Measurements from ENCODE around the gene PHB1.
A peak's percentile ranks its signal among the peaks of the same experiment; 100 is the strongest.

The PHB1 gene

DNA sequence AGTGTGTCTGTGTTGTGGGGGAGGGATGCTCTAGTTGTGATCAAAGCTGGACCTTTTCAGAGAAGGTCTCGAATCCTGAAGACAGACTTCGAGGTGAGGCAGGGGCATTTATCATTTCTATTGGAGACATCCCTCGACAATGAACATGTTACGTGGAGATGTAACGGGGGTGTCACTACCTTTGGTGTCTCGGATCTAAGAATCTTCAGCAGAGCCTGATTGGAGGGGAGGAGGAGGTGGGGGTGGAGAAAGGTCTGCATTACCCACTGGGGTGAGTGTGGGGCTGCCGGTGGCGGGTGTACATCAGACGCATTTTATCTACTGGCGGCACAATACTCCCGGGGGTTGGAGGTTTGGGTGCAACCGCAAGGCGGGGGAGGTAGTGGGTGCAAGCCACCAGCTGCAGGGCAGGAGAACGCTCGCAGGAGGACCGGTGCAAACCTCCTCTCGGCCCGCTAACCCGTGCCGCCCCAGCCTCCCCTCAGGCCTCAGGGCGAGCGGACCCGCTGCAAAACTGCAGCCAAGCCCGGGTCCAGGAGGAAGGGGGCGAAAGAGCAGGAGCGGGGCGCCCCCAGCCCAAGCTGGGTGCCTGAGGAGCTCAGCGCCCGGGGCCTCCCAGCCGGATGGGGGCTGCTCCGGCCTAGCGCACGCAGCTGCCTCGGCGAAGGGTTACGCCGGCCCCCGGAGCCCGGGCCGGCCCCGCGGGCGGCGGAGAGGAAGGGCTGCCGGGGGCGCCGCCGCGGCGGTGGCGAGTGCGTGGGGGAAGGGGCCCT is 53.4 kb downstream of the PHB1 start:
- ATAC-seq (peak; percentile 72), DNase-seq (peak; percentile 63 to 71)
- peak overlapping the region; percentile 82 to 95 for H3K27ac Mint-ChIP-seq
- H3K9me3 Mint-ChIP-seq, result no peaks in the 10 kb centered on the region
- H3K4me1 Mint-ChIP-seq, result peaks cover 53% of the 10 kb centered on the region
- H3K27me3 Mint-ChIP-seq, result no peaks in the 10 kb centered on the region
- H3K4me3 Mint-ChIP-seq, result peak overlapping the region; percentile 79 to 91

DNA sequence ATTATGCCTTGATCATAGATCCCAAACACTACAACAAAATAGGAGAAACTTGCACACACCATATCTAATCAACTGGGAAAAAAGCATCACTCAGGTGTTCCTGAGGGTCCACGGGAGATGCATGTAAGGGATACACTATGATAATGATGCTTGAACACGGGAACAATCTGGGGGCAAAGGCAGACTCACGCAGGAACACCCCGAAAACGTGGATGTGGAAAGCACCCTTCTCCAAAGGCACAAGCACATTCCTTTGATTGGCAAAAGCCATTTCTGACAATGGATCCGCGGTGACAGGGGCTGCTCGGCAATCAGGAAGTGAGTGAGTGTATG is 53.9 kb downstream of the PHB1 start:
- peaks cover 54% of the 10 kb centered on the region for H3K4me1 Mint-ChIP-seq
- no peaks in the 10 kb centered on the region for H3K9me3 Mint-ChIP-seq
- H3K27me3 Mint-ChIP-seq, result no peaks in the 10 kb centered on the region
- H3K4me3 Mint-ChIP-seq, result peak overlapping the region; percentile 79 to 91
- no peak for DNase-seq
- ATAC-seq, result no peak
- peak overlapping the region; percentile 82 to 95 for H3K27ac Mint-ChIP-seq

DNA sequence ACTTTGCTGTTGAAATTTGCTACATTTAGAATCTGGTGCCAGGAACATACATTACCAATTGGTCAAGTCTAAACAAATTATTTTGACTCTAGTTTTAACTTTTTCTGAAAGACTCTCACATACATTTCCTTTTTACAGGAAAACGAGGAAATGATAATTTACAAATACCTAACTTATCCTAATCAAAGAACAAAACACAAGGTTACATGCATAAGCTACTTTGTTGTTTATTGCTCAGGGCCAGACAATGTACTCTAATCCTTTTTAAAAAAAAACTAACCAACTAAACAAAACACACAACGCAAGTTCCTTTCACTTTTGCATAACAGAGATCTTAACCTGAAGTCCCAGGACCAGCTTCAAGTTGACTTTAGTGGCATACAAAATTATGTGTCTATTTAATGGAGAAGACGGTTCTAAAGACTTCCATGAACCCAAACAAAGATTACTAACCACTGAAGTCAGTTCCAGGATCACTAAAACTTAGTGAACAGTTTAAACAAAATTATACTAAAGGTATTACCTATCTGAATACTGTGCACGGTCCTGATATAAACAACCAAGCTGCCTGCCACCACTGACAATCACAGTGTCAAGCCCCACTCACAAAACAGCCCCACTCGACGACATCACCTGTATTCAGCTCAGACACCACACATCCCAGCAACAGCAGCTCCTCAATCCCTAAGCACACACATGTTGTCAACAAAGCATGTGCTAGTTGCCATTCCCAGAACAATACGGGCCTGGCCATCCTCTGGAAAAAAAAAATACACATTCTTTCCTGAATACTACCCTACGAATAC is 54.5 kb downstream of the PHB1 start:
- Mint-ChIP-seq H3K4me1 (peaks cover 48% of the 10 kb centered on the region), H3K4me3 (peak overlapping the region; percentile 79 to 91)
- no peak for ATAC-seq

GRCh38 chr17:49358641-49359247 is 55.9 kb downstream of the PHB1 start:
- no peaks in the 10 kb centered on the region for H3K27me3 Mint-ChIP-seq
- DNase-seq (no peak), ATAC-seq (no peak)
- H3K27ac Mint-ChIP-seq, result no peak overlapping the region
- H3K4me1 Mint-ChIP-seq, result peaks cover 48% of the 10 kb centered on the region
- H3K9me3 Mint-ChIP-seq, result no peaks in the 10 kb centered on the region
- peak overlapping the region; percentile 79 to 91 for H3K4me3 Mint-ChIP-seq

More for the DNA sequence above, 54.5 kb downstream of the PHB1 start:
- no peaks in the 10 kb centered on the region for H3K9me3 Mint-ChIP-seq
- peak overlapping the region; percentile 37 to 82 for H3K27ac Mint-ChIP-seq
- DNase-seq, result no peak
- H3K27me3 Mint-ChIP-seq, result no peaks in the 10 kb centered on the region

DNA sequence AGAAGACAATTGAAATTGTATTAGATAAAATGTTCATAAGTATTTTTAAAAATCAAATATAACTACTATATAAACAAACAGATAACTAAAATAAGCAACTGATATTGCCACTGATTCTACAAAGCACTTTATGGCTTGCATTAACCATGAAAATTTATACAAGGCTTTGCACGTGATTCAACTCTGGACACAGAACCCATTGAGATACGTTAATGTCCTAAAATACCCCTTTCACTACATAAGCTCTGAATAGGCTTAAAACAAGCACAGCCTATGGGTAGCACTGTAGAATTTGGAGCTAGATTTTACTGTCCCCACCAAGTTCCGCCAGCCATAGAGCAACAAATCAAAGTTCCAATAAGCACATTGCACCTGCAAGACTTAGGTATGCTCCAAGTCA is 57.2 kb downstream of the PHB1 start:
- H3K4me1 Mint-ChIP-seq, result peaks cover 58% of the 10 kb centered on the region
- no peak overlapping the region for H3K27ac Mint-ChIP-seq
- no peaks in the 10 kb centered on the region for H3K27me3 Mint-ChIP-seq
- no peak for DNase-seq
- no peaks in the 10 kb centered on the region for H3K9me3 Mint-ChIP-seq
- ATAC-seq, result no peak
- peak overlapping the region in 1 of 2 donors; percentile 91 for H3K4me3 Mint-ChIP-seq

DNA sequence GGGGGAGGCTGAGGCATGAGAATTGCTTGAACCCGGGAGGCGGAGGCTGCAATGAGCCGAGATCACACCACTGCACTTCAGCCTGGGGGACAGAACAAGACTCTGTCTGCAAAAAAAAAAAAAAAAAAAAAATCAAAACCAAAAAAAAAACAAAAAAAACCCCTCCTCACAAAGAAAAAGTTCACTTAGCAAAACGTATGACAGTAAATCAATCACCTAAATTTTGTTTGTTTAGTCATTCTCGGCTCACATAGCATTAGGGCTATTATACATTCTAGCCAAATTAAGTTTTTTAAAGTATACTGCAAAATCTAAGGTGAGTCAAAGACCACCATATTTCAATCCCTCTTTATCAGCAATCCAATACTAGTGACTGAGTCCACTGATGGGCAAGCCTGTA is 58.4 kb downstream of the PHB1 start:
- Mint-ChIP-seq H3K27ac (no peak overlapping the region), H3K4me1 (peaks cover 60% of the 10 kb centered on the region), H3K9me3 (no peaks in the 10 kb centered on the region), H3K4me3 (no peak overlapping the region), H3K27me3 (no peaks in the 10 kb centered on the region)
- no peak for DNase-seq
- ATAC-seq, result no peak
